Epithelial cell of proximal tubule (primary cell): ENCODE data around the gene ATP8A2. TPM values are rescaled to one million over a fixed set of nuclear protein-coding genes. Genes with fewer than 3 reads are reported as not detected.

Experiments used
- DNase-seq: peaks from one replicate; pipeline ENCODE4 v3.0.0-alpha.2; 2011; ENCODE audit warnings: low read depth
- H3K4me3 ChIP-seq: 2 replicates; pipeline ENCODE4 v1.5.1; 2011; ENCODE audit warnings: low read depth, mild to moderate bottlenecking, low read length
- CTCF ChIP-seq: conservative IDR thresholded peaks from 2 replicates; pipeline ENCODE4 v1.5.1; 2012; ENCODE audit warnings: low read depth, mild to moderate bottlenecking, low read length
- total RNA-seq: library from RNA; depleted of rRNA; stranded (reverse); fragments of >200 nt; gene quantifications from 2 replicates; pipeline ENCODE4 v1.2.3, GENCODE V29; 2015

Gene ATP8A2
- total RNA-seq, 1 donor from 2014 or later: 2.2 TPM

- no peak for TF ChIP-seq CTCF
- DNase-seq: no peak
- no peak overlapping the region for H3K4me3 ChIP-seq
These were observed 427.2 kb downstream of the ATP8A2 start for GRCh38 chr13:25798998-25799397.

GRCh38 chr13:25800523-25800922 is 428.7 kb downstream of the ATP8A2 start:
- TF ChIP-seq CTCF: no peak
- no peak for DNase-seq

GRCh38 chr13:25802579-25802978 is 430.8 kb downstream of the ATP8A2 start:
- no peak for TF ChIP-seq CTCF
- no peak overlapping the region for H3K4me3 ChIP-seq
- no peak for DNase-seq

More at GRCh38 chr13:25800523-25800922, 428.7 kb downstream of the ATP8A2 start:
- H3K4me3 ChIP-seq: no peak overlapping the region

GRCh38 chr13:25803641-25804040 is 431.9 kb downstream of the ATP8A2 start:
- no peak overlapping the region for H3K4me3 ChIP-seq
- no peak for DNase-seq
- no peak for TF ChIP-seq CTCF

GRCh38 chr13:25806264-25806974 is 434.6 kb downstream of the ATP8A2 start:
- no peak for TF ChIP-seq CTCF
- no peak overlapping the region for H3K4me3 ChIP-seq
- no peak for DNase-seq

- no peak overlapping the region for H3K4me3 ChIP-seq
- no peak for TF ChIP-seq CTCF
- DNase-seq: no peak
These were observed 435.8 kb downstream of the ATP8A2 start for GRCh38 chr13:25807562-25807961.

GRCh38 chr13:25811506-25811905 is 439.7 kb downstream of the ATP8A2 start:
- TF ChIP-seq CTCF: no peak
- DNase-seq: no peak
- no peak overlapping the region for H3K4me3 ChIP-seq
